Fibroblast of skin of right quadriceps (primary cell): ENCODE measurements around the gene XAGE3.
"Not testable (repeated sequence)": the region's sequence is repeated elsewhere in the genome, so short reads cannot be mapped to it uniquely, and the experiment has no call there.

Experiments
- DNase-seq: peaks from one replicate; pipeline ENCODE4 v3.0.0-alpha.2; 2013

XAGE3 gene, protein sequence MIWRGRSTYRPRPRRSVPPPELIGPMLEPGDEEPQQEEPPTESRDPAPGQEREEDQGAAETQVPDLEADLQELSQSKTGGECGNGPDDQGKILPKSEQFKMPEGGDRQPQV

DNA sequence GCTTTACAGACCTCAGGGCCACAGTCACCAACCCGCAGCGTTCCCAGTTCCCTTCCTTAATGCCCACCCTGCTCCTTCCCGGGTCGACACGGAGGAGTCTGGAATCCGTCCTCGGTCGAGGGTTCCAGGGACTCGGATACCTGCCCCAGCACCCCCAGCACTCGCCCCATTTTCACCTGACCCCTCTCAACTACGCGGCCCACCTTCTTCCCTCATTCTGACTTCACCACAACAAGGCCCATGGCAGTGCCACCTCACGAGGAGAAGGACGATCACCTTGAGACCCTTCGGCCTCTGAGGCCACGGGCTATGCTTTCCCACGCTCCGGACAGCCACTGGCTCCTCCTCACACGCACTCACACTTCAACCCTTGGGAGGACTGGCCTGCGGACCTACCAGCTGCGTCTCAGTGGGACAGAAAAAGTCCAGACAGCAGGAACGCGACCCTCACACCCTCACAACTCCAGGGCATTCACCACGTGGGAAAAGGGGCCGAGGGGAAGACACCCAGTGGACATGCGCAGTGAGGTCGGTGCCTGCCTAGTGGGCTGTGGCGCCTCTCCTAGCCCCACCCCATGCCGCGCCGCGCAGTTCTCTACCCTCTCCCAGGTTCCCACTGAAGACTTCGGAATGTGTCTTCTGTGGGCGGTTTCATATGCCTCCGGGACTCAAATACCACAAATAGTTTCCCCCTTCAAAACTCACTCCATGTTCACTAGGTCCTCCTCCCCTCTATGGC lies at the start of gene XAGE3:
Gene XAGE3 (minus strand): TSS at position 474 of the 739 bp plus-strand sequence. CDS start 950 bp downstream, outside the sequence.
- no peak for DNase-seq

DNA sequence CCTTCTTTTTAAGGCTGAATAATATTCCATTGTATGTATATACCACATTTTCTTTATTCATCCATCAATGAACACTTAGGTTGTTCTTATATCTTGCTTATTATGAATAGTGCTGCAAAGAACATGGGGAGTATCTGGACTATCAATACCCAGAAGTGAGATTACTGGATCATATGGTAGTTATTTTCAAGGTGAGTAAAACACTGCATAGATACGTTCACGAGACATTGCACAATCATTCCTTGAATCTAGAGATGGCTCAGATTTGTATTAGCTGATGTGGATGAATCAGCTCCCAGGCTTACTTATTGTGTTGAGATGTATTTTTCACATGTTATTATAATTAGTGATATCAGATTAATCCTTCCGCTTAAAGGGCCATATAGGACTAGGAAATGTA lies 46.8 kb upstream of the XAGE3 start:
- not testable (repeated sequence) for DNase-seq

DNA sequence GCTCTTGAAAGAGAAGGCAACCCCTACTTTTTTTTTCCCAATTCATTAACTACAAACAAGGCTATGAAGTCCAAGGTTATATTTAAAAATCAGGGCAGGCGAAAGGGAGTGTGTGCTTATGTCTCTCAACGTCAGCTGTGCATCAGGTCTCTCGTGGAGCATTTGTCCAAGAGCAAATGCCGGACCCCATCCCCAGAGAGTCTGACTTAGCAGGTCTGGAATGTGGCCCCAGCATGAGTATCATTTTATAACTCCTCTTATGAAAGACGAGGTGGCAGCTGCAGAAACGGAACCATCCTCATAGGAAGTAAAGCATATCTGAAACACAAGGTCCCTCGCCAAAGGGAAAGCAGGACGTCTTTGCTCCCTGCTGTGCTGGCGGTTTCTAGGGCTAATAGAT lies 45.8 kb upstream of the XAGE3 start:
- not testable (repeated sequence) for DNase-seq

DNA sequence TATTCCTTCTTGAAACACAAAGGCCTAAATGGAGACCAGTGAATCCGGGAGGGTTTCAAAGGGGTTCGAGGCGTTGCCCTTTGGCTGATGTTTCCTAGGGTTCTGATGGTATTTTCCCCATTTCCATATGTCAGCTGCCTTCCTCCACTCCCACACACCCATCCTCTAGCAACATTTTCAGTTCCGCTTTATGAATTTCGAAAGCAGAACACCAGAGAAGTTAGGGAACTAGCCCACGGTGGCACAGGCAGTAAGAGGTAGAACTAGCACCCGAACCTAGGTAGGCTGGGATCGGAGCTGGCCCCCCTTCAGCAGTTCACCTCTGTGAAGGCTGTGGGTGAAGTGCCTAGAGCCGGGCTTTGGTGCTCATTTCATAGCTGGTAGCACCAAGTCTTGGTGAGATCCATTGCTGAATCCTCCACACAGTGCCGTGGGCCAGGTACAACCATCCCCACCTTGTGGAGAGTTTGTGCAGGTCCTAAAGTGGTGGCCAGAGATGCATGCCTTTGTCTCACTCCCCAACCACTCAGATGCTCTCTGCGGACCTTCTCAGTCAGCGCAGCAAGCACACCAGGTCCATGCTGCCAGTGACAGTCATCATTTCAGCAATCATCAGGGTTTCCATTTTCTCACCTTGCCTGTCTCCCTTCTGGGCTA lies 41.6 kb upstream of the XAGE3 start:
- not testable (repeated sequence) for DNase-seq

DNA sequence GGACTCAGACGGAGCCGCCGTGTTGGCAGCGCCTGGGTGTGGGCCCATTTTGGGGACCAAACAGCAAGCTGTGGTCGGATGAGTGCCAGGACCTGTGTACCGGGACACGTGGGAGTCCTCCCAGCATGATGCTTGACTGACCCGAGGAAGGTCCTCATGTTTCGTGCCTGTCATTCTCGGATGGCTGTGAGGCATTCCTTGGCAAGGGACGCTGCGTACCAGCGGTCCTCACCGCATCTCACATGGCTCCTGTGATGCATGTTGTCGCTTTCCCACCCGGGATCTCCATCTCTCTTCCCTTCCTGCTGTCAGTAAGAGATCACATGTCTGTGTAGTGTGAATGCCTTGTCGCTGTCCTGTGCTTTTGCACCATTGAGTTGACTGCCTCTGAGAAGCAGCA lies 40.0 kb upstream of the XAGE3 start:
- DNase-seq = not testable (repeated sequence)

DNA sequence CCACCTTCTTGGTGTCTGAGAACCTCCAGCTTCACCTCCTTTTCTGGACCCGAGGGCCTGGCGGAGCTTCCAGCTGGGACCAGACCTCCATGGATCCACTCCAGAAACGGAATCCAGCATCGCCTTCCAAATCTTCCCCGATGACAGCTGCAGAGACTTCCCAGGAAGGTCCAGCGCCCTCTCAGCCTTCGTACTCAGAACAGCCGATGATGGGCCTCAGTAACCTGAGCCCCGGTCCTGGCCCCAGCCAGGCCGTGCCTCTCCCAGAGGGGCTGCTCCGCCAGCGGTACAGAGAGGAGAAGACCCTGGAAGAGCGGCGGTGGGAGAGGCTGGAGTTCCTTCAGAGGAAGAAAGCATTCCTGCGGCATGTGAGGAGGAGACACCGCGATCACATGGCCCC lies 39.3 kb upstream of the XAGE3 start:
- DNase-seq = not testable (repeated sequence)

DNA sequence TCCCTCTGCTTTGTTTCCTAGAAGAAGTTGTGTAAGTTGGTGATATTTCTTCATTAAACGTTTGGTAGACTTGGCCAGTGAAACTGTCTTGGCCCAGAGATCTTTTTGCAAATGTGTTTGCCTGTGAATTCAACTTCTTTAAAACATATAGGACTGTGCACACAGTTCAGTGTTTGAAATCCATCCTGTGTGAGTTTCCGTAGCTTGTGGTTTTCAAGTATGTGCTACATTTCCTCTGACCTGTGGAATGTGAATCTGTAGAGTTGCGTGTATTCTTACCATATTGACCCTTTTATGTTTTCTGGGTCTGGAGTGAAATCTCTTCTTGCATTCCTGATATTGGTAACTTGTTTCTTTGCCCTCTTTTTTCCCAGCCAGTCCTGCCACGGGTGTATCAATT lies 38.2 kb upstream of the XAGE3 start:
- DNase-seq = not testable (repeated sequence)

DNA sequence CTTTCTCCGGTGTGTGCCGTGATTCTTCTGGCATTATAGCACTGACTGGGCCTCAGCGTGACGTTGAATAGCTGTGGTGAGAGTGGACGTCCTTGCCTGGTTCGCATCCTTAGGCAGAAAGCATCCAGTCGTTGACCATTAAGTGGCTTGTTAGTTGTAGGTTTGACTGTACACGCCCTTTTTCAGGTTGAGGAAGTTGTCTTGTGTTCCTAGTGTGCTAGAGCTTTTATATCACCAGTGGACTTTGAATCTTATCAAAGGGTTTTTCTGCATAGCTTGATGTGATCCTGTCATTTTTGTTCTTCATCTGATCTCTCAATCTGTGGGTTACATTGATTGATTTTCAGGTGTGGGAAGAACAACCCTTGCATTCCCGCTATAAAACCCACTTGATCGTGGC lies 37.6 kb upstream of the XAGE3 start:
- not testable (repeated sequence) for DNase-seq

DNA sequence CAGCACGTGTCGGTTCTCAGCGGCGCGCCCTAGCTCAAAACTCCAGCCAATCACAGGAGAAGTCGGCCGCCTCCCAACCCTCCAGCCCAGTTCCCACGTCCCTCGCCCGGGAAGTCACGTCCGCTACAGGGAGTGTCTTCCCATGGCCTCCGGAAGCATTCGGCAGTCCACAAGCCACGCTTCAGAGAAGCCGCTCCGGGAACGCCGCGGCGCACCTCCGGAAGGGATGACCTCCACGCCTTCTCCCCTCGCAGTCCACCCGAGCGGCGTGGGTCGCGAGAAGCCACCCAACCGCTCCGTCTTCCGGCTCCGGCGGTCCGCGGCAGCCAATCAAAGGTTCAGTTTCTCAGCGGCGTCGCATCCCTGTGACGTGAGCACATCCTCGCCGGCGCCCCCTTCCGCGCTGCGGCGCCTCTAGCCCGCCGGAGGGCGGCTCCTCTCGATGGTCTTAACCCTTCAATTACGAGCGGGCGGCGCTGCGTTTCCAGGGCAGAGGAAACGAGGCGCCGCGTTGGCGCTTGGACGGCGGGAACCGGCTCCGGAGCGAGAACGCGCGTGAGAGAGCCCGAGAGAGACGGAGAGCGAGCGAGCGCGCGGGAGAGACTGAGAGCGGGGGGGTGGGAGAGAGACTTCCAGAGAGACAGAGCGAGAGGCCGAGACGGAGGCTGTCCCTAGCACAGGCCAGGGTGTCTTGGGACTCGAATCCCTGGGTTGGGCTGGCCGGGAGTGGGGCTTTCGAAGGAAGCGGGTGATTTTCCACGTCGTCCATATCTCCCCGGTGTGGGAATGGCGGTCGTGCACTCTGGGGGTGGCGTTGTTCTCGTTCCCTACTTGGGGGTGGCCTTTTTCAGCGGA lies 29.2 kb upstream of the XAGE3 start, which contains the start of gene FAM156B:
Gene FAM156B (plus strand): TSS at position 476 of the 855 bp plus-strand sequence. CDS start 9,896 bp downstream, outside the sequence.
- not testable (repeated sequence) for DNase-seq

DNA sequence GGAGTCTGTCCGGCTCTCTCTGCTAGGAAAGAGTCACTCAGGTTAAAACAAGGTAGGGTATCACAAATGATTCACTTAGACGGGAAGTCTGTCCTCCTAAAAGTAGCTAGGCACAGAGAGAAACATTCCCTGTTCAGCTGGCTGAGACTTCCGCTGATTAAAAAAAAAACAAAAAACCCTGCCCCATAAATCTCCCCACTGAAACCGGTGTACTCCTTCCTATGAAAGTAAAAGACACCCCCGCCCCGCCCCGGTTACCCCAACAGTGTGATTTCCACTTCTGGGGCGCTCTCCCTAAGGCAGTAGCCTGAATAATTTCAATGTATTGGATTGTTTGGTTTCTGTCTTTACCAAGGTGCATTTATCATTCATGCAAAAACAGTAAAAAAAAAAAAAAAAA lies 28.6 kb upstream of the XAGE3 start:
- not testable (repeated sequence) for DNase-seq

DNA sequence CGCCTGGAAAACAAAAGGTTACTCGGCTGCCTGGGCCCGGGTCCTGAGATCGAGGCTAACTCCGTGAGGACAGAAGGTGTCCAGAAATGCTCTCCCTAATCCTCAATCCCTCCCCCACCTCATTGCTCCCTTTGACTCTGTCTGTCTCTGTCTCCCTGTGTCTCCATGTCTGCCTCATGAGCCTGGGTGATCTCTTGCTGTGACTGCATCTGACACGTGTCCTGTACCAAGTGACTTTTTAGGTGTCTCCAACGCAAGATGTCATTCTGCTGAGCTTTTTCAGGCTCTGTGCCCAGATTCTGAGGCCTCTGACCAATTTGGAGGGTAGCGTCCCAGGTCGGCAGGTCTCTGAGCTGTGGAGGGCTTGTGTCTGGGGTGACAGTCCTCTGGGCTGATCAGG lies 20.2 kb upstream of the XAGE3 start:
- DNase-seq = not testable (repeated sequence)

DNA sequence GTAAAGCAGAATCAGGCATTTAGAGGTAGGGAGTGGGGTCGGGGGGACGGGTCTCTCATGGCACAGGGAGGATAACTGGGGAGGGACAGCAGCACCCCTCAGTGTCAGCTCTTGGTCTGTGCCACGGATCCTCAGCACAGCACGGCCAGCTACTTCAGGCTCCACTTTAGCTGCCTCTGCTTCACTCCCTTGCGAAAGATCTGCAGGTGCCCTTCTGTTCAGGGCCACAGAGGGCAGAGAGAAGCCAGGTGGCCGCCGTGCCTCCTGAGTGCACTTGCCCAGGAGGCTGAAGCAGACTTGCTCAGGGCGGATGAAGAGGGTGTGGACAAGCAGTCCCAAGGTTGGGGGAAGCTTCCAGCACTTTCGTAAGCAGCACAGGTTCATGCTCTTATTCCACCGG lies 19.6 kb upstream of the XAGE3 start:
- not testable (repeated sequence) for DNase-seq

DNA sequence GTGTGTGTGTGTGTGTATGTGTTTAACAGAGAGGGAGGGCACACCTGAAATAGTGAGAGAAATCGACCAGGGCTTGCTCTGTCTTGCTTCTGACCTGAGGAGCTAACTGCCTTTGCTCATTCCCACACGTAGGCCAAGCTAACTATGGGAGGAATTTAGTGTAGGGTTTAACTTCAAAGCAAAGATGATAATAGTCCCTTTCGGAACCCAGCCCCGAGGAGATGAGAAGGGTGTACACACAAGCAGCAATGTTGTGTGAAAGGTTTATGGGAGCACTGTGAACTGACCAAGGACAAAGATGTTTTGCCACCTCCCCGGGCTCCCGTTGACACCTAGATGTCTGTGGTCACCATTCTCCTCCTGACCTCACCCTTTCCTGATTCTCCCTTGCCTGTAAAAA lies 8.5 kb upstream of the XAGE3 start:
- not testable (repeated sequence) for DNase-seq

DNA sequence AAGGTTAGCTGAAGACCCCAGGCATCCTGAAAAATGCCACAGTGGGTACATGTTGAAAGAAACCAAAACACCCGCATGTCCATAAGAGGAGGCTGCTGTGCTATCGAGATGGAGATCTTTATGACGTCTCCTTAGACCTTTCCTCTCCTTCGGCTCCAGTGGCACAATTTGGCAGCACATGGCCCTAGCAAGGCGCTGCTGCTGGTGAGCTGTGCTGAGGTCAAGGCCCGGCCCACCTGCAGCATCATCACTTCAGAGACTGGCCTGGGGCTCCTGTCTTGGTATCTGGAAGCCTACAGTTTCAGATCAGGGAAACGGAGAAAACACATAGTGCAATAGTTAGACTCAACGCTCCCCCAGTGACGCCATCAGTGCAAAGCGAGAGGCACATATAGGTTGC lies 7.6 kb upstream of the XAGE3 start:
- not testable (repeated sequence) for DNase-seq

DNA sequence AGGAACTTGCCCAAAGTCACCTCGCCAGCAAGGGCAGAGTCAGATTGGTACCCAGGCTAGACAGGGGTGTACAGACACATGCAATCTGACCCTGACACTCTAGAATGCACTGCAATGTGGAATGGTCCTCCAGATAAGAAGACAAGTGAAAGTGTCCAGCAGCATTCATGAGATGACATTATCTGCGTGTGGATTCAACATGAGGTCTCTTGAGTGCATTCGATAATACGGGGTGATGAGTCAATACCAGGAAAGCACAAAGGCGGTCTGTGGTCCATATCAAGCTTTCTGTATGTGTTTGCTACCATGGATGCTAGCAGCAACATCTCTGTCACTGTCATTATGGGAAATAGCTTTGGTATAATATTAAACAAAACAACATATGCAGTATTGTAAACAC lies 6.8 kb upstream of the XAGE3 start:
- DNase-seq = no peak

DNA sequence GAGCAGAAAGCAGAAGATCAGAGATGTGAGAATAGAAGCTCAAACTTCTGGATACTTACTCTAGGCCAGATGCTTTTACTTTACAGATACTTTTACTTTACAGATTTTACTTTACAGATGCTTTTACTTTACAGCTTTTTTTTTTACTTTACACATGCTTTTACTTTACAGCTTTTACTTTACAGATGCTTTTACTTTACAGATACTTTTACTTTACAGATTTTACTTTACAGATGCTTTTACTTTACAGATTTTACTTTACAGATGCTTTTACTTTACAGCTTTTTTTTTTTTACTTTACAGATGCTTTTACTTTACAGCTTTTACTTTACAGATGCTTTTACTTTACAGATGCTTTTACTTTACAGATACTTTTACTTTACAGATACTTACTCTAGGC lies 5.9 kb upstream of the XAGE3 start:
- not testable (repeated sequence) for DNase-seq

DNA sequence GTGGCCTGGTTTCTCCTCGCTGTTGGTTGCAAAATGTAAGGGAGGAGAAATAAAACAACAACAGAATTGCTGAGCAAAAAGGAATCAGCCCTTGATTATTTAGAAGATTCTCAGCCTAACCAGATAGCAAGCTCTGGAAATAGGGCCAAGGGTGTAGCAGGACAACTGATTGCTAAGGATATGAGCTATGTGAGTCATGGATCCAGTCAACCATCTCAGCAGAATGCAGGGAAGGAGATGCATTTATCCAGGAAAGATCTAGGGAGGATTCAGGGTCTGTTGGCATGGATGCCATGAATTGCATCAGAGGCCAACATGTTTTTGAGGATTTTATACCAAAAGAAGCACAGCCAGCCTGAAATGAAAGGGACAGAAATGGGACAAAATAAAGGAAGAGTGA lies 2.2 kb upstream of the XAGE3 start:
- no peak for DNase-seq

DNA sequence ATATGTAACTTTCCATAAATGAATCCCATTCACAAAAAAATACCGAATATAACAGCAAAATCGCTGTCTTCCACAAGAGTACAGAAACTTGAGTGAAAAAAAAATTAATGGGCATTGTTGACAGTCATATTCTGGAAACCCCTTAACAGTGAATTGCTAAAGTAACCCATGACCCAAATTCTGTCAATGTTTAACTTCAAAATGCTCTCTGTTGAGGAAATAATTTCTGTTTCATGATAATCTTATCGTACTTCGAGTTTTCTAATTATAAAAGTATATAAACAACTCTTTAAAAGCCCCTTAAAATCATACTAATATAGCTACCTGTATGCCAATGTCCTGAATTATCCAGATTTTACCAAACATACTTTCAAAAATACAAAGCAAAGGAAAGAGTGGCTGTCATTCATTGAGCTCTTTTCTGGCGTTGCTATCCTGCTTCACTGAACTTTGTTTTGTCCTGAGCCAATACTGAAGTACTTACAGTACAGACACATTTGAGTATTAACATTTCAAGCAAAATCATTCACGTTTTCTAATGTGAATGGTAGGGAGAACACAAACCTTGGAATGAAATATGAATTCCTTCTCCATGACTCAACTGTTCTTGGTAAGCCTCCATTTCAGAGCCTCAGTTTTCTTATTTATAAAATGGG lies 2.4 kb downstream of the XAGE3 start:
- DNase-seq = no peak

DNA sequence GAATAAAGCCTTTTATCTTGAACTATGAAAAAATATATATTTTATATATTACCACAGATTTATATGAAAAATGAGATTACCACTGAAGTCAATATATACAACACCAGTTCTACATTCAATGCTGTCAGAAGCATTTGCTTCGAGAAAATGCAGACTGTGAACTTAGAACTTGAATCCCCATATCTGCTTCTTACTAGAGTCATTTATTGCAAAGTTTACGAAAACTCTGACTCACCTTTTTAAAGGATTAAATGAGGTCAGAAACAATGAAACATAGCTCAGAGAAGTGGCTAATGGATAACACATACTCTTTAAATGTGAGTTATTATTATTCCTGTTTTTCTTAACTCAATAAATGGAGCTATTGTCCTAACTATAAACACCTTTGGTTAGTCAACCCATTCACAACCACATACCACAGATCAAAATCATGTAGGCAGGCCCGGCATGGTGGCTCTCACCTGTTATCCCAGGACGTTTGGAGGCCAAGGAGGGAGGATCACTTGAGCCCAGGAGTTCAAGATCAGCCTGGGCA lies 10.8 kb downstream of the XAGE3 start:
- DNase-seq = not testable (repeated sequence)

DNA sequence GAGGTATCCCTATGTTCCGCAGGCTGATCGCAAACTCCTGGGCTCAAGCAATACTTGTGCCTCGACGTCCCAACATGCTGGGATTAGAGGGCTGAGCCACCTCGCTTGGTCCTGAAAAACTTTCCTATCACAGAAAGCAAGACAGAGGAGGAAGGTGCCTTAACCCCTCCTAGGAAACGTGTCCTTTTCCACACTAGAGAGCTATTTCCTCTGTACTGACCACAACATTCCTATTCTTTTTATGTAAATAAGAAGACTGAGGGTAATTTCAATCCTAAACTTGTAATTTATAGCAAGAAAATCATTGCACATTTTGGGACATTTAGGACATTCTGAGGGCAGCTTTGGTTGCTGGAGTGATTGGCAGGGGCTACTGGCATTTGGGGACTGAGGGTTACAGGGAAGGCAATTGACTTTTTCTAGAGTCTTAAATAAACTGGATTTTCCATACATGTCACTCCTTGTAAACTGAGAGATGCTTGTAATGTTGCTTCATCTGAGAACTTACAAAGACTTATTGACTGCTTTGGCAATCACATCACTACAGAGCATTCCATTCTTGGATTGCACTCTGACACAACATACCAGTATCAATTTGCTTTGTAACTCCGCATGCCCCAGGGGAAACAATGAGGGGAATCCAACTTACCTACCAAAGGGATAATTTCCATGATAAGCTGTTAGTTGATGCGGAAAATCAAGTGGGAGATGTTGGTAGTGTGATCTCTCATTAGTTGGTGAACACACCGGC lies 15.6 kb downstream of the XAGE3 start:
- DNase-seq = peak; percentile 33

DNA sequence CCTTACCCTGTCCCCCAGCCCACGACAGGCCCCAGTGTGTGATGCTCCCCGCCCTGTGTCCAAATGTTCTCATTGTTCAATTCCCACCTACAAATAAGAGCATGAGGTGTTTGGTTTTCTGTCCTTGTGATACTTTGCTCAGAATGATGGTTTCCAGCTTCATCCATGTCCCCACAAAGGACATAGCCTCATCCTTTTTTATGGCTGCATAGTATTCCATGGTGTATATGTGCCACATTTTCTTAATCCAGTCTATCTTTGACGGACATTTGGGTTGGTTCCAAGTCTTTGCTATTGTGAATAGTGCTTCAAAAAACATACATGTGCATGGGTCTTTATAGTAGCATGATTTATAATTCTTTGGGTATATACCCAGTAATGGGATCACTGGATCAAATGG lies 24.3 kb downstream of the XAGE3 start:
- DNase-seq = not testable (repeated sequence)
